Transverse colon (tissue), 4 donors: ENCODE data around the gene FIP1L1.

Experiments
- CTCF ChIP-seq, 5 experiments: fragments of 200-600 bp in 3 of 5; fragments of 450-650 bp in 2 of 5; sonication (generic) in 3 of 5; IDR thresholded peaks; 1 replicate in 2 of 5; 2 replicates in 3 of 5; pipeline ENCODE4 v1.5.1; 2016 to 2017; ENCODE audit warnings: antibody characterized with exemption in 5 of 5, inconsistent platforms in 3 of 5, mild to moderate bottlenecking in 2 of 5, moderate library complexity in 1 of 5
- POLR2A ChIP-seq: fragments of 450-650 bp; IDR thresholded peaks from one replicate; pipeline ENCODE4 v1.6.1; 2016; ENCODE audit warnings: antibody characterized with exemption, mild to moderate bottlenecking, moderate library complexity
- POLR2AphosphoS5 ChIP-seq, 3 donors: sonication (generic); formaldehyde crosslinking; IDR thresholded peaks; one replicate each; pipeline ENCODE4 v1.6.1; 2016; ENCODE audit warnings: antibody characterized with exemption in 3 of 3

DNA sequence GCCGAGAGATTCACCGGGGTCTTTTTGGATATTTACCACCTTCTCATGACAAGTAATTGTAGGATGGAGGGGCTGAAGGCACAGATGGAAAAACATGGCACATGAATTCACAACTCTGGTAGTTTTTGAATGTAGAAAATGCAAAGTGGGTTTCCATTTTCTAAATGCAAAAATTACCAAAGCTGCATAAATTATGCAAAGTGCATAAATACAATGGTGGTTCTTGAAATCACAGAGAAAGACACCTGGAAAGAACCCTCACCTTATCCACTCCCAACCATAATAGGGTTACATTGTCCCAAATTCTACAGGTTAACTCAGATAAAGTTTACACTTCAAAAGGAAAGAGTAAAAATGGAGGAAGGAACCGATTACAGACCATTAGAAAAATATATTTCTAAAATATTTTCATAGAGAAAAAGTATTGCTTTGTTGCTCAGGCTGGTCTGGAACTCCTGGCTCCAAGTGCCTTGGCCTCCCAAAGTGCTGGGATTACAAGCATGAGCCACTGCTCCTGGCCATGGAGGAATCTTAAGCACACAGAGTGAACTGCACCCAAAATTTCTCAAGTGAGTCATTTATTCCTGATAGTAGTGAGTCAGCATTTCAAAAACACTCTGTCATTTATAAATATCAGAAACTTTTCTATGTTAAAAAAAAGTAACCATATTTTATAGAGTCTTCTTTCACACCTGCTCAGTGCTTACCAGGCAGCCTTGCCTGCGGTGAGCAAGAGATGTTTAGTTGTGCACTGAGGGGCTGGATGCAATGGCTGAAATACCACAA lies 101.4 kb downstream of the FIP1L1 start:
- TF ChIP-seq POLR2A (no peak), CTCF (IDR thresholded peaks at IDR 0.05) (no peak), POLR2AphosphoS5 (IDR thresholded peaks at IDR 0.05) (no peak)
